ENCODE results near the gene ADI1. TPM values are rescaled to one million over a fixed set of nuclear protein-coding genes. Genes with fewer than 3 reads are reported as not detected.

ADI1 gene
- total RNA-seq, 2 experiments from 2014 or later: 28.4 to 30.2 TPM

GRCh38 chr2:3563521-3563976 is 44.2 kb upstream of the ADI1 start:
- no peak overlapping the region for H3K4me3 Mint-ChIP-seq
- H3K27ac ChIP-seq (ENCODE audit: low read depth in 1 of 2, low read length in 2 of 2): no peak overlapping the region
- no peaks in the 10 kb centered on the region for H3K27me3 Mint-ChIP-seq
- no peak for TF ChIP-seq CTCF (IDR thresholded peaks at IDR 0.05)
- ChIA-PET POLR2A (no interaction called here), CTCF (no interaction called here)
- peaks cover 9% of the 10 kb centered on the region for H3K4me1 ChIP-seq (ENCODE audit: insufficient read depth, low read length)
- H3K36me3 Mint-ChIP-seq (ENCODE audit: low read depth): peaks cover 11% of the 10 kb centered on the region
- H3K9me3 Mint-ChIP-seq: no peaks in the 10 kb centered on the region
- H3K27me3 ChIP-seq (ENCODE audit: control insufficient read depth in 1 of 2, insufficient read depth in 2 of 2, low read length in 2 of 2): no peaks in the 10 kb centered on the region
- intact Hi-C loops (cut with DNase I, micrococcal nuclease): no loop called here
- no peak overlapping the region for H3K27ac Mint-ChIP-seq
- DNase-seq: no peak
- no peak overlapping the region for H3K4me3 ChIP-seq (ENCODE audit: low read length)
- H3K9me3 ChIP-seq (ENCODE audit: control insufficient read depth in 1 of 2, insufficient read depth in 1 of 2, low read length in 2 of 2): no peaks in the 10 kb centered on the region
- peaks cover 9% of the 10 kb centered on the region for H3K4me1 Mint-ChIP-seq (ENCODE audit: low read depth)
- no peaks in the 10 kb centered on the region for H3K36me3 ChIP-seq (ENCODE audit: insufficient read depth, low read length)
- ATAC-seq (ENCODE audit: poor library complexity): no peak

- DNase-seq (peak; percentile 95 to 99 (median 98)), ATAC-seq (ENCODE audit: poor library complexity) (peak; percentile 96)
- peaks cover 56% of the 10 kb centered on the region for H3K36me3 Mint-ChIP-seq (ENCODE audit: low read depth)
- intact Hi-C loops (cut with DNase I, micrococcal nuclease): loop anchor here (1.0 to 5.0 kb wide), 6 partner anchors 17 to 181 kb away; partner anchors contain the start of genes RPS7 (in 2 of the 2), TRAPPC12 (in 2 of the 2), ADI1 (in 1 of the 2) and EIPR1 (in 1 of the 2)
- Histone ChIP-seq H3K9me3 (ENCODE audit: control insufficient read depth in 1 of 2, insufficient read depth in 1 of 2, low read length in 2 of 2) (no peaks in the 10 kb centered on the region), H3K4me3 (ENCODE audit: low read length) (peak within 1 kb of the TSS; percentile 83), H3K36me3 (ENCODE audit: insufficient read depth, low read length) (peaks cover 30% of the 10 kb centered on the region), H3K4me1 (ENCODE audit: insufficient read depth, low read length) (peaks cover 22% of the 10 kb centered on the region), H3K27me3 (ENCODE audit: control insufficient read depth in 1 of 2, insufficient read depth in 2 of 2, low read length in 2 of 2) (no peaks in the 10 kb centered on the region), H3K27ac (ENCODE audit: low read depth in 1 of 2, low read length in 2 of 2) (peak within 1 kb of the TSS; percentile 92 to 93)
- no peaks in the 10 kb centered on the region for H3K27me3 Mint-ChIP-seq
- H3K9me3 Mint-ChIP-seq: no peaks in the 10 kb centered on the region
- H3K4me3 Mint-ChIP-seq: peak within 1 kb of the TSS; percentile 96
- peak within 1 kb of the TSS; percentile 96 for H3K27ac Mint-ChIP-seq
- ChIA-PET CTCF (interaction anchor here (0.7 to 0.9 kb wide), 3 partner anchors 16 to 21 kb away, joined by 3 to 5 read pairs (median 3); no protein-coding TSS in a partner anchor), POLR2A (interaction anchor here (0.6 to 3.1 kb wide), 14 partner anchors 9 to 317 kb away, joined by 3 to 56 read pairs (median 5); partner anchors contain the start of genes ADI1, EIPR1, RPS7 and TRAPPC12)
- no peak for TF ChIP-seq CTCF (IDR thresholded peaks at IDR 0.05)
- H3K4me1 Mint-ChIP-seq (ENCODE audit: low read depth): peaks cover 47% of the 10 kb centered on the region
Observed at GRCh38 chr2:3558205-3559014, 39.1 kb upstream of the ADI1 start, which contains the start of gene RNASEH1. RNASEH1 (minus strand) TSS chr2:3558333; CDS start chr2:3558260, 73 bp downstream.

GRCh38 chr2:3557639-3558204 is 38.4 kb upstream of the ADI1 start:
- no peaks in the 10 kb centered on the region for H3K9me3 ChIP-seq (ENCODE audit: control insufficient read depth in 1 of 2, insufficient read depth in 1 of 2, low read length in 2 of 2)
- Mint-ChIP-seq H3K9me3 (no peaks in the 10 kb centered on the region), H3K4me1 (ENCODE audit: low read depth) (peaks cover 47% of the 10 kb centered on the region), H3K4me3 (peak overlapping the region; percentile 96), H3K27ac (peak overlapping the region; percentile 96), H3K36me3 (ENCODE audit: low read depth) (peaks cover 58% of the 10 kb centered on the region), H3K27me3 (no peaks in the 10 kb centered on the region)
- H3K36me3 ChIP-seq (ENCODE audit: insufficient read depth, low read length): peaks cover 30% of the 10 kb centered on the region
- H3K27ac ChIP-seq (ENCODE audit: low read depth in 1 of 2, low read length in 2 of 2): peak overlapping the region; percentile 92 to 93
- ATAC-seq (ENCODE audit: poor library complexity) (peak; percentile 9), DNase-seq (no peak)
- H3K4me1 ChIP-seq (ENCODE audit: insufficient read depth, low read length): peaks cover 22% of the 10 kb centered on the region
- peak overlapping the region; percentile 83 for H3K4me3 ChIP-seq (ENCODE audit: low read length)
- intact Hi-C loops (cut with DNase I, micrococcal nuclease): loop anchor here (1.0 to 5.0 kb wide), 6 partner anchors 18 to 180 kb away; partner anchors contain the start of genes RPS7 (in 2 of the 2), TRAPPC12 (in 2 of the 2), ADI1 (in 1 of the 2) and EIPR1 (in 1 of the 2)
- ChIA-PET POLR2A (interaction anchor here (0.7 to 3.1 kb wide), 12 partner anchors 8 to 179 kb away, joined by 3 to 56 read pairs (median 6); partner anchors contain the start of genes ADI1, EIPR1, RPS7 and TRAPPC12), CTCF (no interaction called here)
- TF ChIP-seq CTCF (IDR thresholded peaks at IDR 0.05): no peak
- no peaks in the 10 kb centered on the region for H3K27me3 ChIP-seq (ENCODE audit: control insufficient read depth in 1 of 2, insufficient read depth in 2 of 2, low read length in 2 of 2)

All from CD4-positive, alpha-beta T cell (primary cell).